Measurements from ENCODE around the gene RFT1.
A peak's percentile ranks its signal among the peaks of the same experiment; 100 is the strongest.

RFT1 gene, protein sequence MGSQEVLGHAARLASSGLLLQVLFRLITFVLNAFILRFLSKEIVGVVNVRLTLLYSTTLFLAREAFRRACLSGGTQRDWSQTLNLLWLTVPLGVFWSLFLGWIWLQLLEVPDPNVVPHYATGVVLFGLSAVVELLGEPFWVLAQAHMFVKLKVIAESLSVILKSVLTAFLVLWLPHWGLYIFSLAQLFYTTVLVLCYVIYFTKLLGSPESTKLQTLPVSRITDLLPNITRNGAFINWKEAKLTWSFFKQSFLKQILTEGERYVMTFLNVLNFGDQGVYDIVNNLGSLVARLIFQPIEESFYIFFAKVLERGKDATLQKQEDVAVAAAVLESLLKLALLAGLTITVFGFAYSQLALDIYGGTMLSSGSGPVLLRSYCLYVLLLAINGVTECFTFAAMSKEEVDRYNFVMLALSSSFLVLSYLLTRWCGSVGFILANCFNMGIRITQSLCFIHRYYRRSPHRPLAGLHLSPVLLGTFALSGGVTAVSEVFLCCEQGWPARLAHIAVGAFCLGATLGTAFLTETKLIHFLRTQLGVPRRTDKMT

GRCh38 chr3:53130179-53131061, at the start of gene RFT1:
Gene RFT1, minus strand, starts transcription at chr3:53130435. Its CDS starts 35 bp downstream, at chr3:53130400.
- DNase-seq (ENCODE audit: low read depth) = peak; percentile 96
- peak within 1 kb of the TSS; percentile 95 for H3K4me3 ChIP-seq (ENCODE audit: low read length)
- TF ChIP-seq, protein P1, sequence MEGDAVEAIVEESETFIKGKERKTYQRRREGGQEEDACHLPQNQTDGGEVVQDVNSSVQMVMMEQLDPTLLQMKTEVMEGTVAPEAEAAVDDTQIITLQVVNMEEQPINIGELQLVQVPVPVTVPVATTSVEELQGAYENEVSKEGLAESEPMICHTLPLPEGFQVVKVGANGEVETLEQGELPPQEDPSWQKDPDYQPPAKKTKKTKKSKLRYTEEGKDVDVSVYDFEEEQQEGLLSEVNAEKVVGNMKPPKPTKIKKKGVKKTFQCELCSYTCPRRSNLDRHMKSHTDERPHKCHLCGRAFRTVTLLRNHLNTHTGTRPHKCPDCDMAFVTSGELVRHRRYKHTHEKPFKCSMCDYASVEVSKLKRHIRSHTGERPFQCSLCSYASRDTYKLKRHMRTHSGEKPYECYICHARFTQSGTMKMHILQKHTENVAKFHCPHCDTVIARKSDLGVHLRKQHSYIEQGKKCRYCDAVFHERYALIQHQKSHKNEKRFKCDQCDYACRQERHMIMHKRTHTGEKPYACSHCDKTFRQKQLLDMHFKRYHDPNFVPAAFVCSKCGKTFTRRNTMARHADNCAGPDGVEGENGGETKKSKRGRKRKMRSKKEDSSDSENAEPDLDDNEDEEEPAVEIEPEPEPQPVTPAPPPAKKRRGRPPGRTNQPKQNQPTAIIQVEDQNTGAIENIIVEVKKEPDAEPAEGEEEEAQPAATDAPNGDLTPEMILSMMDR (conservative IDR thresholded peaks at IDR 0.05; ENCODE audit: low read length) = 0 out of 2 replicates have a peak, but pooled peaks have one; percentile 4

- no peak overlapping the region for H3K4me3 ChIP-seq (ENCODE audit: low read length)
- no peak for DNase-seq (ENCODE audit: low read depth)
- TF ChIP-seq, protein P1 (conservative IDR thresholded peaks at IDR 0.05; ENCODE audit: low read length) = no peak
Measured at GRCh38 chr3:53179580-53179979, 49.3 kb upstream of the RFT1 start.

DNA sequence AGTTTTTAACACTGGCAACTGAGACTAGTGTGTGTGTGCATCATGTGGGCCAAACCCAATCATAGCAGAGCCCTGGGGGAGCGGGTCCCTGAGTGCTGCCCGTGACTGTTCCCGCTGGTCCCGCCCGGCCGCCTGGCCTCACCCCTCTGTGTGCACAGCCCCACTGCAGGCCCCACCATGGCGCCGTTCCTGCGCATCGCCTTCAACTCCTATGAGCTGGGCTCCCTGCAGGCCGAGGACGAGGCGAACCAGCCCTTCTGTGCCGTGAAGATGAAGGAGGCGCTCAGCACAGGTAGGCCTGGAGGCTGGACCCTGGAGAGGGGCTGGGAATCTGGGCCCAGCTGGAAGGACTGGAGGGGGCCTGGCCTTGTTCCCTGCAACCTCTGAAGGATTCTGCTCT, 48.0 kb upstream of the RFT1 start:
- no peak for DNase-seq (ENCODE audit: low read depth)
- no peak overlapping the region for H3K4me3 ChIP-seq (ENCODE audit: low read length)
- TF ChIP-seq, protein P1 (conservative IDR thresholded peaks at IDR 0.05; ENCODE audit: low read length) = no peak

- H3K4me3 ChIP-seq (ENCODE audit: low read length) = no peak overlapping the region
- DNase-seq (ENCODE audit: low read depth) = no peak
- TF ChIP-seq, protein P1 (conservative IDR thresholded peaks at IDR 0.05; ENCODE audit: low read length) = no peak
Measured at GRCh38 chr3:53175613-53176540, 45.6 kb upstream of the RFT1 start.

DNA sequence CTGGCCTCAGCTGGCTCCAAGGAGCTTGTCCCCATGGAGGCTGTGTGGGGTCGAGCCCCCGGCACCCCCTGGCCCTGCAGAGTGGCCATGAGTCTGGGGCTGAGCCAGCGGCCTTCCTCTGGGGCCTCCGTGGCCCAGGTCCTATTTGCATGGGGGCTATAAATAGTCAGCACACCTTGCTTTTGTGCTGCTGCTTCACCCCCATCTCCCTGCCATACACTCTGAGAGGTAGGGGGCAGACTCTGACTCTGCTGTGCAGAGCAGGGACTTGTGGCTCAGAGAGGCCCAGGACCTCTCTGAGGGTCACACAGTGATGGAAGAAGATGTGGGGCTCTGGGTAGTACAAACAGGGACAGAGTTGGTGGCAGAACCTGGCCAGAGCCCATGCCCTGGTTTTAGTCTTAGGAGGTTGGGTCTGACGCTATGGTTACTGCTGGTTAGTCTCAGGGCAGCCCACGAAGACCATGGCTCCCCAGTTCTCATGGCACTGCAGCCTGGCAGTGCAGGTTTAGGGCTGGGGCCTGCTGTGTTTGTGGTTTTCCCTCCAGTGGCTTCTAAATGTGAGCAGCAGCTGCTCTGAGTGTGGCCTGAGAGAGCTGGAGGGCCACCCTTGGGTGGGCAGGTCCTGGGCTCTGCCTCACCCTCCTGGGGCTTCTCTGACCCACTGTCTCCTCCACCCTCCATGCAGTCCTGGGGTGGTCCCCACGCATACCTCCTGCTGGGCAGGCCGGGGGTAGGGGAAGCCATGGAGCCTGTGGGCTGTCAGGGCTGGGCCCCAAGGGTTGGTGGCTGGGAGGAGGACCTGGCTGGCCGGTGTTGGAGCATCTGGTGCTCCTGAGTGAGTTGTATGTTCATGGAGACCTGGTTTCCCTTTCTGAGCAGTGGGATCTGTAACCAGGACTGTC, 44.4 kb upstream of the RFT1 start:
- no peak for DNase-seq (ENCODE audit: low read depth)
- no peak overlapping the region for H3K4me3 ChIP-seq (ENCODE audit: low read length)
- TF ChIP-seq, protein P1 (conservative IDR thresholded peaks at IDR 0.05; ENCODE audit: low read length) = no peak
